ENCODE data around the gene FAM89A. TPM values are rescaled to one million over a fixed set of nuclear protein-coding genes. Genes with fewer than 3 reads are reported as not detected.

Gene FAM89A
- total and polyA plus RNA-seq, 2 of the 13 experiments (the other 11 are each of a cell fraction or from before 2014, with no cell fraction given) = 0.35 to 0.44 TPM

GRCh38 chr1:230978491-230979388 is 61.3 kb downstream of the FAM89A start, which contains the start of the genes ARV1 and TTC13 (continued):
- TF ChIP-seq KIAA2018 (CRISPR knock-in tag; IDR thresholded peaks at IDR 0.05; ENCODE audit: borderline replicate concordance) (no peak), NFIC (IDR thresholded peaks at IDR 0.05; ENCODE audit: low read length) (no peak), EZH2 (conservative IDR thresholded peaks at IDR 0.05; ENCODE audit: low read depth, low read length) (no peak), CENPX (CRISPR knock-in tag; IDR thresholded peaks at IDR 0.05) (no peak), ZNF850 (CRISPR knock-in tag; conservative IDR thresholded peaks at IDR 0.05) (no peak), MATR3 (CRISPR knock-in tag; IDR thresholded peaks at IDR 0.05) (no peak), ZNF605 (CRISPR knock-in tag; IDR thresholded peaks at IDR 0.05) (peak; percentile 65; the same call in 1 of the 2 replicates), ZNF614 (CRISPR knock-in tag; IDR thresholded peaks at IDR 0.05; ENCODE audit: borderline replicate concordance) (no peak), ZNF12 (CRISPR knock-in tag; IDR thresholded peaks at IDR 0.05) (no peak), NR3C1 (CRISPR knock-in tag; IDR thresholded peaks at IDR 0.05) (no peak), TCF12 (IDR thresholded peaks at IDR 0.05) (no peak), TCF12 (CRISPR knock-in tag; IDR thresholded peaks at IDR 0.05) (peak; percentile 76; the same call in 1 of the 2 replicates), ZNF772 (CRISPR knock-in tag; IDR thresholded peaks at IDR 0.05) (peak; percentile 86), ZNF570 (CRISPR knock-in tag; IDR thresholded peaks at IDR 0.05; ENCODE audit: borderline replicate concordance) (no peak), MXI1 (IDR thresholded peaks at IDR 0.05; ENCODE audit: borderline replicate concordance, low read depth, low read length) (peak; percentile 85; the same call in 2 of the 3 replicates)
- TF ChIP-seq, protein P1, sequence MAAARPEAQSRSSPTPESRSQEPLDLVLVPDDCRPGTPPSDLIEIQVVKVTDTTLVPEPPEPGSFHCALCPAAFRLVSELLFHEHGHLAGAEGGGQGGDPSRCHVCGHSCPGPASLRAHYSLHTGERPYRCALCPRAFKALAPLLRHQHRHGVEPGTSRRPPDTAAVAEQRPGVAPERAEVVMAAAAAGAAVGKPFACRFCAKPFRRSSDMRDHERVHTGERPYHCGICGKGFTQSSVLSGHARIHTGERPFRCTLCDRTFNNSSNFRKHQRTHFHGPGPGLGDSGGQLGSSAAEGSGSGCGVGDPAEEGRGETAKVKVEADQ (CRISPR knock-in tag; IDR thresholded peaks at IDR 0.05; ENCODE audit: borderline replicate concordance) = peak; percentile 93
- TF ChIP-seq, protein P2, sequence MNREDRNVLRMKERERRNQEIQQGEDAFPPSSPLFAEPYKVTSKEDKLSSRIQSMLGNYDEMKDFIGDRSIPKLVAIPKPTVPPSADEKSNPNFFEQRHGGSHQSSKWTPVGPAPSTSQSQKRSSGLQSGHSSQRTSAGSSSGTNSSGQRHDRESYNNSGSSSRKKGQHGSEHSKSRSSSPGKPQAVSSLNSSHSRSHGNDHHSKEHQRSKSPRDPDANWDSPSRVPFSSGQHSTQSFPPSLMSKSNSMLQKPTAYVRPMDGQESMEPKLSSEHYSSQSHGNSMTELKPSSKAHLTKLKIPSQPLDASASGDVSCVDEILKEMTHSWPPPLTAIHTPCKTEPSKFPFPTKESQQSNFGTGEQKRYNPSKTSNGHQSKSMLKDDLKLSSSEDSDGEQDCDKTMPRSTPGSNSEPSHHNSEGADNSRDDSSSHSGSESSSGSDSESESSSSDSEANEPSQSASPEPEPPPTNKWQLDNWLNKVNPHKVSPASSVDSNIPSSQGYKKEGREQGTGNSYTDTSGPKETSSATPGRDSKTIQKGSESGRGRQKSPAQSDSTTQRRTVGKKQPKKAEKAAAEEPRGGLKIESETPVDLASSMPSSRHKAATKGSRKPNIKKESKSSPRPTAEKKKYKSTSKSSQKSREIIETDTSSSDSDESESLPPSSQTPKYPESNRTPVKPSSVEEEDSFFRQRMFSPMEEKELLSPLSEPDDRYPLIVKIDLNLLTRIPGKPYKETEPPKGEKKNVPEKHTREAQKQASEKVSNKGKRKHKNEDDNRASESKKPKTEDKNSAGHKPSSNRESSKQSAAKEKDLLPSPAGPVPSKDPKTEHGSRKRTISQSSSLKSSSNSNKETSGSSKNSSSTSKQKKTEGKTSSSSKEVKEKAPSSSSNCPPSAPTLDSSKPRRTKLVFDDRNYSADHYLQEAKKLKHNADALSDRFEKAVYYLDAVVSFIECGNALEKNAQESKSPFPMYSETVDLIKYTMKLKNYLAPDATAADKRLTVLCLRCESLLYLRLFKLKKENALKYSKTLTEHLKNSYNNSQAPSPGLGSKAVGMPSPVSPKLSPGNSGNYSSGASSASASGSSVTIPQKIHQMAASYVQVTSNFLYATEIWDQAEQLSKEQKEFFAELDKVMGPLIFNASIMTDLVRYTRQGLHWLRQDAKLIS (CRISPR knock-in tag; IDR thresholded peaks at IDR 0.05) = no peak

Measured in HepG2 (cell line).